Measurements from ENCODE around the gene ACACB.

The ACACB gene

GRCh38 chr12:109219938-109220337, 103.6 kb downstream of the ACACB start:
- DNase-seq (ENCODE audit: low spot score), result no peak

GRCh38 chr12:109221277-109221931, 105.0 kb downstream of the ACACB start:
- no peak for DNase-seq (ENCODE audit: low spot score)

GRCh38 chr12:109222062-109222461, 105.7 kb downstream of the ACACB start:
- no peak for DNase-seq (ENCODE audit: low spot score)

- no peak for DNase-seq (ENCODE audit: low spot score)
Measured at GRCh38 chr12:109222496-109222895, 106.1 kb downstream of the ACACB start.

GRCh38 chr12:109223211-109223610, 106.8 kb downstream of the ACACB start:
- no peak for DNase-seq (ENCODE audit: low spot score)

GRCh38 chr12:109223868-109224267, 107.5 kb downstream of the ACACB start:
- DNase-seq (ENCODE audit: low spot score), result no peak

GRCh38 chr12:109228664-109229063, 112.3 kb downstream of the ACACB start:
- DNase-seq (ENCODE audit: low spot score), result no peak

- no peak for DNase-seq (ENCODE audit: low spot score)
Measured at GRCh38 chr12:109230193-109230592, 113.8 kb downstream of the ACACB start.

GRCh38 chr12:109232731-109233130, 116.3 kb downstream of the ACACB start:
- no peak for DNase-seq (ENCODE audit: low spot score)

GRCh38 chr12:109234012-109234411, 117.6 kb downstream of the ACACB start:
- no peak for DNase-seq (ENCODE audit: low spot score)

- no peak for DNase-seq (ENCODE audit: low spot score)
Measured at GRCh38 chr12:109236257-109236656, 119.9 kb downstream of the ACACB start.

GRCh38 chr12:109239179-109239578, 122.8 kb downstream of the ACACB start:
- no peak for DNase-seq (ENCODE audit: low spot score)

- no peak for DNase-seq (ENCODE audit: low spot score)
Measured at GRCh38 chr12:109239691-109240090, 123.3 kb downstream of the ACACB start.

GRCh38 chr12:109240365-109240764, 124.0 kb downstream of the ACACB start:
- no peak for DNase-seq (ENCODE audit: low spot score)

- DNase-seq (ENCODE audit: low spot score), result no peak
Measured at GRCh38 chr12:109241936-109242335, 125.5 kb downstream of the ACACB start.

- DNase-seq (ENCODE audit: low spot score), result no peak
Measured at GRCh38 chr12:109244073-109244472, 127.7 kb downstream of the ACACB start.

- no peak for DNase-seq (ENCODE audit: low spot score)
Measured at GRCh38 chr12:109246221-109246620, 129.8 kb downstream of the ACACB start.

- no peak for DNase-seq (ENCODE audit: low spot score)
Measured at GRCh38 chr12:109247831-109248654, 131.7 kb downstream of the ACACB start.

GRCh38 chr12:109250523-109250922, 134.1 kb downstream of the ACACB start:
- no peak for DNase-seq (ENCODE audit: low spot score)

- no peak for DNase-seq (ENCODE audit: low spot score)
Measured at GRCh38 chr12:109252799-109253198, 136.4 kb downstream of the ACACB start.

- no peak for DNase-seq (ENCODE audit: low spot score)
Measured at GRCh38 chr12:109253913-109254544, 137.6 kb downstream of the ACACB start.

- DNase-seq (ENCODE audit: low spot score), result no peak
Measured at GRCh38 chr12:109255377-109255776, 139.0 kb downstream of the ACACB start.

- DNase-seq (ENCODE audit: low spot score), result no peak
Measured at GRCh38 chr12:109256011-109256410, 139.6 kb downstream of the ACACB start.

Measured in left forelimb (tissue), 1 donor.